GM21619 (cell line): Measurements from ENCODE around the gene FLOT1.
"Not testable (repeated sequence)": the region's sequence is repeated elsewhere in the genome, so short reads cannot be mapped to it uniquely, and the experiment has no call there.

ENCODE experiments used
- ATAC-seq: cut with Tn5 transposase; IDR thresholded peaks from one replicate; pipeline ENCODE4 v1.9.1; 2021; ENCODE audit not compliant: unreplicated experiment

Gene FLOT1

GRCh38 chr6:30767944-30768301, 25.4 kb upstream of the FLOT1 start:
- no peak for ATAC-seq

- peak; percentile 57 for ATAC-seq
Measured at GRCh38 chr6:30767158-30767943, 24.9 kb upstream of the FLOT1 start.

- no peak for ATAC-seq
Measured at GRCh38 chr6:30766461-30767157, 24.1 kb upstream of the FLOT1 start.

GRCh38 chr6:30765495-30765894, 23.0 kb upstream of the FLOT1 start:
- ATAC-seq: not testable (repeated sequence)

GRCh38 chr6:30764490-30765043, 22.1 kb upstream of the FLOT1 start:
- ATAC-seq: not testable (repeated sequence)

- peak; percentile 38 for ATAC-seq
Measured at GRCh38 chr6:30763618-30764489, 21.4 kb upstream of the FLOT1 start.

GRCh38 chr6:30763155-30763617, 20.7 kb upstream of the FLOT1 start:
- ATAC-seq: no peak

GRCh38 chr6:30761791-30762429, 19.4 kb upstream of the FLOT1 start:
- no peak for ATAC-seq

- ATAC-seq: no peak
Measured at GRCh38 chr6:30760549-30760948, 18.1 kb upstream of the FLOT1 start.

- ATAC-seq: no peak
Measured at GRCh38 chr6:30759575-30760239, 17.2 kb upstream of the FLOT1 start.

- ATAC-seq: no peak
Measured at GRCh38 chr6:30757261-30757904, 14.9 kb upstream of the FLOT1 start.

- not testable (repeated sequence) for ATAC-seq
Measured at GRCh38 chr6:30756405-30757003, 14.0 kb upstream of the FLOT1 start.

GRCh38 chr6:30754631-30755030, 12.1 kb upstream of the FLOT1 start:
- no peak for ATAC-seq

GRCh38 chr6:30752157-30752927, 9.9 kb upstream of the FLOT1 start:
- no peak for ATAC-seq

- ATAC-seq: no peak
Measured at GRCh38 chr6:30750379-30750668, 7.8 kb upstream of the FLOT1 start.

- ATAC-seq: no peak
Measured at GRCh38 chr6:30749554-30750378, 7.3 kb upstream of the FLOT1 start.

- ATAC-seq: no peak
Measured at GRCh38 chr6:30748851-30749540, 6.5 kb upstream of the FLOT1 start.
